Measurements from ENCODE around the gene MCL1.

DNA sequence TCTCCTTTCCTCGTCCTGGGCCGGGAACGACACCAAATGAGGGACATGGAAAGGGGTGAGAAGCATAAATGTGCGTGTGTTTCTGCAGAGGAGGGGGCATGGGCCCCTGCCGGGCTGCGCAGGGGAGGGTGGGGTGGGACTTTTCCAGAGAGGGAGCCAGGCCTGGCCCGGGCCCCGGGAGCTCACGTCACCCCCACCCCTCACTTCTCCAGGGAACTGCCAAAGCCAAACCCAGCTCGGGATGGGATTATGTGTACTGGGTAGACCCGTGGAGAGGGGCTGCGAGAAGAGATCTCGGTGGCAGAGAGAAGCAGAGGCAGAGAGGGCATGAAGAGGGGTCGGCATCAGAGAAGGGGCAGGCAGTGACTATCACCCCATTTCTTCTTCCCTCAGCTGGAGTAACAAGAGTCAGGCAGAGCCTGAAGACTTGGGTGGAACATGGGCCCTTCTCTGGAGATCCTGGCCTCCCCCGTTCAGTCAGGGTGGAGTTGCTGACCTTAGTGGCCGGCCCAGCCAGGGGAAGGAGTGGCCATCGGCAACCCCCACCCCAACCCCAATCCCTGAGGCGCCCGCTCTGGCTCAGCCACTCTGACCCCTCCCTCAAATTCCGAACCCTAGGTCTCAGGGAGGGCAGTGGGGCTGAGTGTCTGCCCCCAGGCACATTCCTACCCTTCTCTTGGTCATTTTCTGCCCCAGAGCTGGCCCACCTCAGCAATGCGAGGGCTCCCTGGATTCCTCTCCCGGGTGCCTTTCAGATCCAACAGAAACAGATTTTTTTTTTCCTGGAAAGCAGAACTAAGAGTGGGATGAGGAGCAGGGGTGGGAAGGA lies 29.0 kb downstream of the MCL1 start:
- TF ChIP-seq, protein P1, sequence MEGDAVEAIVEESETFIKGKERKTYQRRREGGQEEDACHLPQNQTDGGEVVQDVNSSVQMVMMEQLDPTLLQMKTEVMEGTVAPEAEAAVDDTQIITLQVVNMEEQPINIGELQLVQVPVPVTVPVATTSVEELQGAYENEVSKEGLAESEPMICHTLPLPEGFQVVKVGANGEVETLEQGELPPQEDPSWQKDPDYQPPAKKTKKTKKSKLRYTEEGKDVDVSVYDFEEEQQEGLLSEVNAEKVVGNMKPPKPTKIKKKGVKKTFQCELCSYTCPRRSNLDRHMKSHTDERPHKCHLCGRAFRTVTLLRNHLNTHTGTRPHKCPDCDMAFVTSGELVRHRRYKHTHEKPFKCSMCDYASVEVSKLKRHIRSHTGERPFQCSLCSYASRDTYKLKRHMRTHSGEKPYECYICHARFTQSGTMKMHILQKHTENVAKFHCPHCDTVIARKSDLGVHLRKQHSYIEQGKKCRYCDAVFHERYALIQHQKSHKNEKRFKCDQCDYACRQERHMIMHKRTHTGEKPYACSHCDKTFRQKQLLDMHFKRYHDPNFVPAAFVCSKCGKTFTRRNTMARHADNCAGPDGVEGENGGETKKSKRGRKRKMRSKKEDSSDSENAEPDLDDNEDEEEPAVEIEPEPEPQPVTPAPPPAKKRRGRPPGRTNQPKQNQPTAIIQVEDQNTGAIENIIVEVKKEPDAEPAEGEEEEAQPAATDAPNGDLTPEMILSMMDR (IDR thresholded peaks at IDR 0.05; ENCODE audit: insufficient read depth, low read length, poor library complexity, severe bottlenecking) = no peak
- no peak for TF ChIP-seq EZH2phosphoT487 (conservative IDR thresholded peaks at IDR 0.05; ENCODE audit: low read length)

All from SU-DHL-6 (cell line).